ENCODE data around the gene SLC23A1.

The SLC23A1 gene

GRCh38 chr5:139408191-139408590 lies 25.1 kb upstream of the SLC23A1 start:
- no peak for DNase-seq (ENCODE audit: insufficient read length, low spot score)
- no peak for FAIRE-seq

- no peak for FAIRE-seq
- DNase-seq (ENCODE audit: insufficient read length, low spot score), result no peak
Observed at GRCh38 chr5:139407517-139407916, 24.4 kb upstream of the SLC23A1 start.

GRCh38 chr5:139406963-139407362 lies 23.9 kb upstream of the SLC23A1 start:
- DNase-seq (ENCODE audit: insufficient read length, low spot score) (no peak), FAIRE-seq (no peak)

GRCh38 chr5:139404484-139404840 lies 21.4 kb upstream of the SLC23A1 start:
- FAIRE-seq (no peak), DNase-seq (ENCODE audit: insufficient read length, low spot score) (no peak)

GRCh38 chr5:139403787-139404483 lies 20.8 kb upstream of the SLC23A1 start, which contains the start of gene SPATA24:
Gene SPATA24, minus strand, starts transcription at chr5:139404089. Its CDS starts 29 bp downstream, at chr5:139404060.
- peak; percentile 98 for DNase-seq (ENCODE audit: insufficient read length, low spot score)
- FAIRE-seq, result peak; percentile 83

- FAIRE-seq (no peak), DNase-seq (ENCODE audit: insufficient read length, low spot score) (no peak)
Observed at GRCh38 chr5:139403418-139403786, 20.3 kb upstream of the SLC23A1 start.

- FAIRE-seq (no peak), DNase-seq (ENCODE audit: insufficient read length, low spot score) (no peak)
Observed at GRCh38 chr5:139402561-139403158, 19.6 kb upstream of the SLC23A1 start.

- FAIRE-seq, result no peak
- no peak for DNase-seq (ENCODE audit: insufficient read length, low spot score)
Observed at GRCh38 chr5:139401546-139401945, 18.4 kb upstream of the SLC23A1 start.

- FAIRE-seq, result no peak
- no peak for DNase-seq (ENCODE audit: insufficient read length, low spot score)
Observed at GRCh38 chr5:139399501-139400121, 16.5 kb upstream of the SLC23A1 start.

- DNase-seq (ENCODE audit: insufficient read length, low spot score) (no peak), FAIRE-seq (no peak)
Observed at GRCh38 chr5:139397921-139398320, 14.8 kb upstream of the SLC23A1 start.

- FAIRE-seq, result no peak
- DNase-seq (ENCODE audit: insufficient read length, low spot score), result no peak
Observed at GRCh38 chr5:139396691-139397090, 13.6 kb upstream of the SLC23A1 start.

- DNase-seq (ENCODE audit: insufficient read length, low spot score) (no peak), FAIRE-seq (no peak)
Observed at GRCh38 chr5:139395844-139396640, 12.9 kb upstream of the SLC23A1 start.

- FAIRE-seq, result no peak
Observed at GRCh38 chr5:139394654-139395566, 11.8 kb upstream of the SLC23A1 start, which contains the start of gene PROB1. Gene PROB1, minus strand, starts transcription at chr5:139395104. Its CDS starts 23 bp downstream, at chr5:139395081.

GRCh38 chr5:139394123-139394653 lies 11.1 kb upstream of the SLC23A1 start:
- FAIRE-seq (no peak), DNase-seq (ENCODE audit: insufficient read length, low spot score) (no peak)

More at GRCh38 chr5:139394654-139395566, 11.8 kb upstream of the SLC23A1 start, which contains the start of gene PROB1:
- no peak for DNase-seq (ENCODE audit: insufficient read length, low spot score)

GRCh38 chr5:139393497-139394122 lies 10.5 kb upstream of the SLC23A1 start:
- DNase-seq (ENCODE audit: insufficient read length, low spot score) (no peak), FAIRE-seq (no peak)

GRCh38 chr5:139392678-139393496 lies 9.8 kb upstream of the SLC23A1 start:
- peak; percentile 80 for DNase-seq (ENCODE audit: insufficient read length, low spot score)
- no peak for FAIRE-seq

GRCh38 chr5:139392324-139392677 lies 9.2 kb upstream of the SLC23A1 start:
- DNase-seq (ENCODE audit: insufficient read length, low spot score) (no peak), FAIRE-seq (no peak)

GRCh38 chr5:139391570-139392323 lies 8.7 kb upstream of the SLC23A1 start:
- peak; percentile 80 for DNase-seq (ENCODE audit: insufficient read length, low spot score)
- FAIRE-seq, result no peak
